ENCODE data around the gene DENND2D. TPM values are rescaled to one million over a fixed set of nuclear protein-coding genes. Genes with fewer than 3 reads are reported as not detected.

The DENND2D gene
- total and polyA plus RNA-seq, 9 donors: 0.94 to 3.2 (median 1.3) TPM

GRCh38 chr1:111214884-111215283 is 14.4 kb upstream of the DENND2D start:
- H3K27ac ChIP-seq (ENCODE audit: low read length): no peak overlapping the region
- H3K4me1 ChIP-seq (ENCODE audit: control insufficient read depth, insufficient read depth, low read length): no peaks in the 10 kb centered on the region
- WGBS (ENCODE audit: insufficient coverage): 79% methylated on average over 5 of the region's 7 CpGs
- no peaks in the 10 kb centered on the region for H3K36me3 ChIP-seq (ENCODE audit: control insufficient read depth, insufficient read depth, low read length)
- no peak overlapping the region for H3K4me3 ChIP-seq (ENCODE audit: low read length)
- no peaks in the 10 kb centered on the region for H3K9me3 ChIP-seq (replicated peaks; ENCODE audit: control insufficient read depth, low read depth, low read length)
- DNase-seq: no peak
- H3K27me3 ChIP-seq (ENCODE audit: control insufficient read depth, insufficient read depth, low read length): peaks cover 2% of the 10 kb centered on the region

GRCh38 chr1:111214074-111214801 is 13.8 kb upstream of the DENND2D start:
- no peaks in the 10 kb centered on the region for H3K4me1 ChIP-seq (ENCODE audit: control insufficient read depth, insufficient read depth, low read length)
- no peak overlapping the region for H3K4me3 ChIP-seq (ENCODE audit: low read length)

GRCh38 chr1:111213412-111213811 is 13.0 kb upstream of the DENND2D start:
- Histone ChIP-seq H3K4me1 (ENCODE audit: control insufficient read depth, insufficient read depth, low read length) (no peaks in the 10 kb centered on the region), H3K27me3 (ENCODE audit: control insufficient read depth, insufficient read depth, low read length) (peaks cover 6% of the 10 kb centered on the region), H3K36me3 (ENCODE audit: control insufficient read depth, insufficient read depth, low read length) (no peaks in the 10 kb centered on the region), H3K27ac (ENCODE audit: low read length) (no peak overlapping the region), H3K9me3 (replicated peaks; ENCODE audit: control insufficient read depth, low read depth, low read length) (no peaks in the 10 kb centered on the region), H3K4me3 (ENCODE audit: low read length) (no peak overlapping the region)
- 92% methylated on average over 5 of the region's 6 CpGs for WGBS (ENCODE audit: insufficient coverage)
- DNase-seq: no peak

More at GRCh38 chr1:111214074-111214801, 13.8 kb upstream of the DENND2D start:
- Histone ChIP-seq H3K27ac (ENCODE audit: low read length) (no peak overlapping the region), H3K36me3 (ENCODE audit: control insufficient read depth, insufficient read depth, low read length) (no peaks in the 10 kb centered on the region), H3K27me3 (ENCODE audit: control insufficient read depth, insufficient read depth, low read length) (peaks cover 2% of the 10 kb centered on the region), H3K9me3 (replicated peaks; ENCODE audit: control insufficient read depth, low read depth, low read length) (no peaks in the 10 kb centered on the region)
- no peak for DNase-seq
- WGBS (ENCODE audit: insufficient coverage): 100% methylated on average over 2 of the region's 6 CpGs

GRCh38 chr1:111212634-111213335 is 12.3 kb upstream of the DENND2D start:
- Histone ChIP-seq H3K4me3 (ENCODE audit: low read length) (no peak overlapping the region), H3K4me1 (ENCODE audit: control insufficient read depth, insufficient read depth, low read length) (no peaks in the 10 kb centered on the region), H3K27ac (ENCODE audit: low read length) (no peak overlapping the region), H3K36me3 (ENCODE audit: control insufficient read depth, insufficient read depth, low read length) (no peaks in the 10 kb centered on the region), H3K9me3 (replicated peaks; ENCODE audit: control insufficient read depth, low read depth, low read length) (no peaks in the 10 kb centered on the region), H3K27me3 (ENCODE audit: control insufficient read depth, insufficient read depth, low read length) (peaks cover 6% of the 10 kb centered on the region)
- DNase-seq: no peak
- WGBS (ENCODE audit: insufficient coverage): no CpG with 5 or more reads among the region's 5 CpGs

- Histone ChIP-seq H3K27ac (ENCODE audit: low read length) (no peak overlapping the region), H3K27me3 (ENCODE audit: control insufficient read depth, insufficient read depth, low read length) (peaks cover 6% of the 10 kb centered on the region), H3K4me3 (ENCODE audit: low read length) (no peak overlapping the region), H3K9me3 (replicated peaks; ENCODE audit: control insufficient read depth, low read depth, low read length) (no peaks in the 10 kb centered on the region), H3K36me3 (ENCODE audit: control insufficient read depth, insufficient read depth, low read length) (no peaks in the 10 kb centered on the region), H3K4me1 (ENCODE audit: control insufficient read depth, insufficient read depth, low read length) (no peaks in the 10 kb centered on the region)
- no peak for DNase-seq
- WGBS (ENCODE audit: insufficient coverage): 100% methylated on average over 1 of the region's 1 CpG
Measured at GRCh38 chr1:111211921-111212320, 11.5 kb upstream of the DENND2D start.

GRCh38 chr1:111209622-111210021 is 9.2 kb upstream of the DENND2D start:
- Histone ChIP-seq H3K4me1 (ENCODE audit: control insufficient read depth, insufficient read depth, low read length) (peaks cover 2% of the 10 kb centered on the region), H3K27ac (ENCODE audit: low read length) (no peak overlapping the region), H3K36me3 (ENCODE audit: control insufficient read depth, insufficient read depth, low read length) (no peaks in the 10 kb centered on the region), H3K4me3 (ENCODE audit: low read length) (no peak overlapping the region), H3K9me3 (replicated peaks; ENCODE audit: control insufficient read depth, low read depth, low read length) (no peaks in the 10 kb centered on the region), H3K27me3 (ENCODE audit: control insufficient read depth, insufficient read depth, low read length) (peaks cover 19% of the 10 kb centered on the region)
- no peak for DNase-seq
- no CpG with 5 or more reads among the region's 4 CpGs for WGBS (ENCODE audit: insufficient coverage)

GRCh38 chr1:111208921-111209320 is 8.5 kb upstream of the DENND2D start:
- no peaks in the 10 kb centered on the region for H3K9me3 ChIP-seq (replicated peaks; ENCODE audit: control insufficient read depth, low read depth, low read length)
- peaks cover 5% of the 10 kb centered on the region for H3K4me1 ChIP-seq (ENCODE audit: control insufficient read depth, insufficient read depth, low read length)
- no peaks in the 10 kb centered on the region for H3K36me3 ChIP-seq (ENCODE audit: control insufficient read depth, insufficient read depth, low read length)
- H3K27me3 ChIP-seq (ENCODE audit: control insufficient read depth, insufficient read depth, low read length): peaks cover 25% of the 10 kb centered on the region
- no peak for DNase-seq
- no CpG with 5 or more reads among the region's 1 CpG for WGBS (ENCODE audit: insufficient coverage)
- no peak overlapping the region for H3K27ac ChIP-seq (ENCODE audit: low read length)
- no peak overlapping the region for H3K4me3 ChIP-seq (ENCODE audit: low read length)

GRCh38 chr1:111205714-111206050 is 5.2 kb upstream of the DENND2D start:
- Histone ChIP-seq H3K9me3 (replicated peaks; ENCODE audit: control insufficient read depth, low read depth, low read length) (no peaks in the 10 kb centered on the region), H3K27ac (ENCODE audit: low read length) (no peak overlapping the region)

GRCh38 chr1:111204983-111205713 is 4.7 kb upstream of the DENND2D start:
- DNase-seq: no peak
- H3K4me3 ChIP-seq (ENCODE audit: low read length): no peak overlapping the region
- peaks cover 9% of the 10 kb centered on the region for H3K4me1 ChIP-seq (ENCODE audit: control insufficient read depth, insufficient read depth, low read length)
- H3K27ac ChIP-seq (ENCODE audit: low read length): no peak overlapping the region
- H3K36me3 ChIP-seq (ENCODE audit: control insufficient read depth, insufficient read depth, low read length): no peaks in the 10 kb centered on the region
- no peaks in the 10 kb centered on the region for H3K9me3 ChIP-seq (replicated peaks; ENCODE audit: control insufficient read depth, low read depth, low read length)
- peaks cover 41% of the 10 kb centered on the region for H3K27me3 ChIP-seq (ENCODE audit: control insufficient read depth, insufficient read depth, low read length)
- 34% methylated on average over 4 of the region's 9 CpGs for WGBS (ENCODE audit: insufficient coverage)

More at GRCh38 chr1:111205714-111206050, 5.2 kb upstream of the DENND2D start:
- Histone ChIP-seq H3K36me3 (ENCODE audit: control insufficient read depth, insufficient read depth, low read length) (no peaks in the 10 kb centered on the region), H3K4me1 (ENCODE audit: control insufficient read depth, insufficient read depth, low read length) (peaks cover 9% of the 10 kb centered on the region), H3K27me3 (ENCODE audit: control insufficient read depth, insufficient read depth, low read length) (peaks cover 41% of the 10 kb centered on the region), H3K4me3 (ENCODE audit: low read length) (no peak overlapping the region)
- DNase-seq: no peak
- no CpG with 5 or more reads among the region's 2 CpGs for WGBS (ENCODE audit: insufficient coverage)

All from muscle of leg (tissue), 11 donors.